H9 (cell line): ENCODE data around the gene DPEP3. TPM values are rescaled to one million over a fixed set of nuclear protein-coding genes. Genes with fewer than 3 reads are reported as not detected.

Source experiments
- DNase-seq: peaks from one replicate; pipeline ENCODE4 v3.0.0-alpha.2; 2017
- H2AFZ ChIP-seq: one replicate; pipeline ENCODE4 v1.6.1; 2013; ENCODE audit warnings: mild to moderate bottlenecking, low read length, control low read depth, moderate library complexity
- H2AK5ac ChIP-seq: 2 replicates; pipeline ENCODE4 v1.6.1; 2013; ENCODE audit warnings: low read length, control low read depth, mixed read lengths; ENCODE audit not compliant: insufficient read length
- H2BK120ac ChIP-seq: one replicate; pipeline ENCODE4 v1.6.1; 2013; ENCODE audit warnings: low read depth, mild to moderate bottlenecking, low read length, control low read depth, inconsistent platforms; ENCODE audit not compliant: poor library complexity, severe bottlenecking
- H2BK12ac ChIP-seq: 2 replicates; pipeline ENCODE4 v1.6.1; 2013; ENCODE audit warnings: low read length, control low read depth, mixed read lengths, low read depth; ENCODE audit not compliant: insufficient read length
- H2BK15ac ChIP-seq: 2 replicates; pipeline ENCODE4 v1.6.1; 2013; ENCODE audit warnings: low read depth, low read length, control low read depth
- H2BK20ac ChIP-seq: one replicate; pipeline ENCODE4 v1.6.1; 2013; ENCODE audit warnings: low read depth, mild to moderate bottlenecking, low read length, control low read depth, inconsistent platforms; ENCODE audit not compliant: poor library complexity, severe bottlenecking
- H2BK5ac ChIP-seq: 2 replicates; pipeline ENCODE4 v1.6.1; 2013; ENCODE audit warnings: low read length, control low read depth, mixed read lengths; ENCODE audit not compliant: insufficient read length
- H3K14ac ChIP-seq: 2 replicates; pipeline ENCODE4 v1.6.1; 2013; ENCODE audit warnings: low read length, control low read depth; ENCODE audit not compliant: insufficient read depth
- H3K18ac ChIP-seq: 2 replicates; pipeline ENCODE4 v1.6.1; 2013; ENCODE audit warnings: low read depth, mild to moderate bottlenecking, mixed read lengths, low read length, control low read depth; ENCODE audit not compliant: insufficient read length
- H3K23ac ChIP-seq: 2 replicates; pipeline ENCODE4 v1.6.1; 2013; ENCODE audit warnings: low read length, control low read depth, mixed read lengths, low read depth; ENCODE audit not compliant: insufficient read length
- H3K23me2 ChIP-seq: 2 replicates; pipeline ENCODE4 v1.6.1; 2013; ENCODE audit warnings: low read depth, mild to moderate bottlenecking, mixed read lengths, low read length, control low read depth; ENCODE audit not compliant: insufficient read length, poor library complexity, severe bottlenecking
- H3K27ac ChIP-seq: 2 replicates; pipeline ENCODE4 v1.5.1; 2013; ENCODE audit warnings: low read length, control low read depth, mixed read lengths, low read depth; ENCODE audit not compliant: insufficient read length
- H3K27me3 ChIP-seq: 2 replicates; pipeline ENCODE4 v1.6.1; 2013; ENCODE audit warnings: low read length, control low read depth, inconsistent platforms; ENCODE audit not compliant: insufficient read depth
- H3K4ac ChIP-seq: 2 replicates; pipeline ENCODE4 v1.6.1; 2013; ENCODE audit warnings: low read depth, mild to moderate bottlenecking, control low read depth, inconsistent platforms, low read length, moderate library complexity
- H3K4me1 ChIP-seq: 2 replicates; pipeline ENCODE4 v1.6.1; 2013; ENCODE audit warnings: low read length, control low read depth, inconsistent platforms; ENCODE audit not compliant: insufficient read depth
- H3K4me2 ChIP-seq: 2 replicates; pipeline ENCODE4 v1.6.1; 2013; ENCODE audit warnings: low read length, control low read depth, mixed read lengths; ENCODE audit not compliant: insufficient read length, insufficient read depth
- H3K56ac ChIP-seq: 2 replicates; pipeline ENCODE4 v1.6.1; 2013; ENCODE audit warnings: low read depth, mild to moderate bottlenecking, mixed read lengths, low read length, control low read depth; ENCODE audit not compliant: insufficient read length
- H3K79me1 ChIP-seq: 2 replicates; pipeline ENCODE4 v1.6.1; 2013; ENCODE audit warnings: low read depth, mild to moderate bottlenecking, moderate library complexity, low read length, control low read depth, inconsistent platforms; ENCODE audit not compliant: insufficient read depth, poor library complexity, severe bottlenecking
- H3K79me2 ChIP-seq: 2 replicates; pipeline ENCODE4 v1.6.1; 2013; ENCODE audit warnings: low read length, control low read depth, inconsistent platforms; ENCODE audit not compliant: insufficient read depth
- H3K9ac ChIP-seq: 2 replicates; pipeline ENCODE4 v1.6.1; 2013; ENCODE audit warnings: low read length, control low read depth, mixed read lengths; ENCODE audit not compliant: insufficient read length; ENCODE audit errors: extremely low read depth
- H3K9me3 ChIP-seq: one replicate; pipeline ENCODE4 v1.6.1; 2013; ENCODE audit warnings: low read depth, low read length, inconsistent platforms; ENCODE audit not compliant: control insufficient read depth
- H3T11ph ChIP-seq: one replicate; pipeline ENCODE4 v1.6.1; 2013; ENCODE audit warnings: mild to moderate bottlenecking, low read length, control low read depth, inconsistent platforms
- H4K20me1 ChIP-seq: one replicate; pipeline ENCODE4 v1.6.1; 2013; ENCODE audit not compliant: control insufficient read depth, insufficient read length, insufficient read depth
- H4K5ac ChIP-seq: 2 replicates; pipeline ENCODE4 v1.6.1; 2013; ENCODE audit warnings: low read depth, mild to moderate bottlenecking, mixed read lengths, low read length, control low read depth; ENCODE audit not compliant: insufficient read length
- H4K8ac ChIP-seq: replicated peaks from 2 replicates; pipeline ENCODE4 v1.6.1; 2013; ENCODE audit warnings: low read length, control low read depth, mixed read lengths, low read depth; ENCODE audit not compliant: insufficient read length
- H4K91ac ChIP-seq: 2 replicates; pipeline ENCODE4 v1.6.1; 2013; ENCODE audit warnings: low read depth, mild to moderate bottlenecking, moderate library complexity, mixed read lengths, low read length, control low read depth; ENCODE audit not compliant: insufficient read length
- H3K27ac Mint-ChIP-seq, 3 experiments: 2 replicates in 2 of 3; 3 replicates in 1 of 3; pipeline ENCODE4 v1.8.0; 2020 to 2021; ENCODE audit warnings: mixed read lengths in 3 of 3, mild to moderate bottlenecking in 1 of 3, moderate library complexity in 1 of 3
- H3K27me3 Mint-ChIP-seq: 2 replicates; pipeline ENCODE4 v1.8.0; 2021; ENCODE audit warnings: low read depth, mild to moderate bottlenecking, moderate library complexity, mixed read lengths
- H3K36me3 Mint-ChIP-seq, 3 experiments: 2 replicates in 2 of 3; 3 replicates in 1 of 3; pipeline ENCODE4 v1.8.0; 2020 to 2021; ENCODE audit warnings: low read depth in 3 of 3, mixed read lengths in 3 of 3; ENCODE audit not compliant: insufficient read depth in 1 of 3
- H3K4me1 Mint-ChIP-seq, 2 experiments: 2 replicates each; pipeline ENCODE4 v1.8.0; 2020; ENCODE audit warnings: mixed read lengths in 2 of 2
- H3K4me3 Mint-ChIP-seq, 2 experiments: 2 replicates in 1 of 2; 3 replicates in 1 of 2; pipeline ENCODE4 v1.8.0; 2020 to 2021; ENCODE audit warnings: mild to moderate bottlenecking in 2 of 2, mixed read lengths in 2 of 2, moderate library complexity in 1 of 2
- H3K9me3 Mint-ChIP-seq, 2 experiments: 2 replicates in 1 of 2; 3 replicates in 1 of 2; pipeline ENCODE4 v1.8.0; 2020; ENCODE audit warnings: mild to moderate bottlenecking in 2 of 2, mixed read lengths in 2 of 2, moderate library complexity in 1 of 2
- whole genome bisulfite sequencing: extraction: QIAGEN DNeasy Blood & Tissue Kit; methylation state at CpG from one replicate; pipeline ENCODE4 v1.1.7; 2013; ENCODE audit warnings: missing lambda C conversion rate, low lambda C conversion rate, mixed read lengths; ENCODE audit not compliant: insufficient read length; ENCODE audit errors: extremely low coverage; 5-methylcytosine and 5-hydroxymethylcytosine counted together
- total RNA-seq: library from RNA; stranded (reverse); gene quantifications from 2 replicates; pipeline ENCODE4 v1.2.1, GENCODE V29; 2021
- TF ChIP-seq, protein P1 (sequence below): fragments of 200-600 bp; sonication (generic); conservative IDR thresholded peaks from 3 replicates; pipeline ENCODE4 v1.8.0; 2021; ENCODE audit warnings: antibody characterized with exemption, mild to moderate bottlenecking

DPEP3 gene
- total RNA-seq, 1 experiment from 2014 or later = 0.68 TPM

DNA sequence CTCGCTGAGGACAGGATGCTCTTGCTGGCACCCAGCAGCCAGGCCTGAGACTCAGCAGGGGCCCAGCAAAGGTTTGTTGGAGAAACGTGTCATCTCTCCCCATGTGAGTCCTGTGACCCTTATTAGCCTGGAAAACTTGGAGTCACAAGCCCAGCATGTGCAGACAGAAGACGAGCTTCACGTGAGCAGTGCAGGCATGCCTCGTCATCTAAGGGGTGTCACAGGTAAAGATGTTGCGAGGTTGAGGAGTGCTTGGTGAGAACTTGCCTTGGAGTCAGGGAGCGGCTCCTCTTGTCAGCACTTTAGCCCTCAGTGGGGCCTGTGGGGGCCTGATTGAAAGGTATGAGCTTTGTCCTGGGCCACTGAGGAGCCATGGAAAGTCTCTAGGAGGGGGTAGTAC is 46.5 kb downstream of the DPEP3 start:
- no peak overlapping the region for H3K4ac ChIP-seq
- H3K27me3 Mint-ChIP-seq = peaks cover 10% of the 10 kb centered on the region
- no peak overlapping the region for H4K91ac ChIP-seq
- H3K9me3 ChIP-seq = no peaks in the 10 kb centered on the region
- no peaks in the 10 kb centered on the region for H3K79me2 ChIP-seq
- no peak overlapping the region for H3K27ac Mint-ChIP-seq
- no peak overlapping the region for H2AK5ac ChIP-seq
- no peak overlapping the region for H3K27ac ChIP-seq
- H2BK20ac ChIP-seq = no peak overlapping the region
- no peak overlapping the region for H3T11ph ChIP-seq
- H3K4me1 Mint-ChIP-seq = peaks cover 20 to 23% of the 10 kb centered on the region in 2 experiments
- H3K14ac ChIP-seq = no peak overlapping the region
- H3K79me1 ChIP-seq = no peaks in the 10 kb centered on the region
- no peak overlapping the region for H4K8ac ChIP-seq
- no peak overlapping the region for H3K23ac ChIP-seq
- H3K56ac ChIP-seq = no peak overlapping the region
- no peak overlapping the region for H2AFZ ChIP-seq
- H2BK5ac ChIP-seq = no peak overlapping the region
- H3K36me3 Mint-ChIP-seq = peaks cover 10 to 40% (median 15%) of the 10 kb centered on the region in 3 experiments
- no peak overlapping the region for H3K9ac ChIP-seq
- no peak overlapping the region for H3K18ac ChIP-seq
- H4K5ac ChIP-seq = no peak overlapping the region
- H3K9me3 Mint-ChIP-seq = peaks cover 0 to 2% of the 10 kb centered on the region in 2 experiments; a peak in 2 of 5 replicates
- no peaks in the 10 kb centered on the region for H4K20me1 ChIP-seq
- no peak for DNase-seq
- no peaks in the 10 kb centered on the region for H3K27me3 ChIP-seq
- H3K23me2 ChIP-seq = peaks cover 18% of the 10 kb centered on the region
- H3K4me1 ChIP-seq = peaks cover 3% of the 10 kb centered on the region; the same call in 1 of the 2 replicates
- TF ChIP-seq, protein P1, sequence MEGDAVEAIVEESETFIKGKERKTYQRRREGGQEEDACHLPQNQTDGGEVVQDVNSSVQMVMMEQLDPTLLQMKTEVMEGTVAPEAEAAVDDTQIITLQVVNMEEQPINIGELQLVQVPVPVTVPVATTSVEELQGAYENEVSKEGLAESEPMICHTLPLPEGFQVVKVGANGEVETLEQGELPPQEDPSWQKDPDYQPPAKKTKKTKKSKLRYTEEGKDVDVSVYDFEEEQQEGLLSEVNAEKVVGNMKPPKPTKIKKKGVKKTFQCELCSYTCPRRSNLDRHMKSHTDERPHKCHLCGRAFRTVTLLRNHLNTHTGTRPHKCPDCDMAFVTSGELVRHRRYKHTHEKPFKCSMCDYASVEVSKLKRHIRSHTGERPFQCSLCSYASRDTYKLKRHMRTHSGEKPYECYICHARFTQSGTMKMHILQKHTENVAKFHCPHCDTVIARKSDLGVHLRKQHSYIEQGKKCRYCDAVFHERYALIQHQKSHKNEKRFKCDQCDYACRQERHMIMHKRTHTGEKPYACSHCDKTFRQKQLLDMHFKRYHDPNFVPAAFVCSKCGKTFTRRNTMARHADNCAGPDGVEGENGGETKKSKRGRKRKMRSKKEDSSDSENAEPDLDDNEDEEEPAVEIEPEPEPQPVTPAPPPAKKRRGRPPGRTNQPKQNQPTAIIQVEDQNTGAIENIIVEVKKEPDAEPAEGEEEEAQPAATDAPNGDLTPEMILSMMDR = no peak
- peak overlapping the region; percentile 30 for H3K4me2 ChIP-seq
- H3K4me3 Mint-ChIP-seq = peak overlapping the region; percentile 98 to 100; a peak in 4 of 5 replicates
- H2BK12ac ChIP-seq = no peak overlapping the region
- no peak overlapping the region for H2BK15ac ChIP-seq
- H2BK120ac ChIP-seq = no peak overlapping the region
- no CpG with 5 or more reads among the region's 7 CpGs for WGBS
